ENCODE results near the gene SIDT1. TPM values are rescaled to one million over a fixed set of nuclear protein-coding genes. Genes with fewer than 3 reads are reported as not detected.

SIDT1 gene
- 15.0 TPM for polyA plus RNA-seq (2013)

- CTCF ChIA-PET, result interaction anchor here (1.0 to 1.4 kb wide), 2 partner anchors 16 to 36 kb away, joined by 3 to 4 read pairs; no protein-coding TSS in a partner anchor
- WGBS (ENCODE audit: insufficient coverage), result 5% methylated on average over 12 of the region's 18 CpGs
- Histone ChIP-seq H3K27ac (ENCODE audit: insufficient read depth in 1 of 2, low read depth in 1 of 2, low read length in 2 of 2, poor library complexity in 1 of 2, severe bottlenecking in 2 of 2) (peak within 1 kb of the TSS; percentile 60 to 77), H3K4me3 (ENCODE audit: control insufficient read depth in 1 of 7, extremely low read depth in 1 of 7, insufficient read depth in 4 of 7, low read depth in 2 of 7, low read length in 6 of 7) (peak within 1 kb of the TSS; percentile 51 to 93 (median 83)), H3K36me3 (ENCODE audit: control insufficient read depth in 4 of 4, insufficient read depth in 4 of 4, low read length in 3 of 4) (no peaks in the 10 kb centered on the region), H3K4me1 (ENCODE audit: control extremely low read depth in 1 of 4, control insufficient read depth in 4 of 4, insufficient read depth in 4 of 4, low read length in 3 of 4) (peaks cover 26 to 40% (median 33%) of the 10 kb centered on the region in 4 experiments), H3K27me3 (replicated peaks in 2 of 5; ENCODE audit: control insufficient read depth in 4 of 5, insufficient read depth in 5 of 5, low read length in 4 of 5) (no peaks in the 10 kb centered on the region), H3K9me3 (ENCODE audit: control extremely low read depth in 1 of 5, control insufficient read depth in 4 of 5, insufficient read depth in 2 of 5, low read depth in 1 of 5, low read length in 4 of 5) (no peaks in the 10 kb centered on the region)
- DNase-seq, result peak; percentile 72 to 89 (median 82)
- POLR2A ChIA-PET, result interaction anchor here (1.9 kb wide), 1 partner anchor 17 kb away, joined by 7 read pairs; the partner anchor contains the start of gene SPICE1
These were observed at the start of gene SIDT1 for GRCh38 chr3:113531826-113532697. SIDT1 (plus strand) TSS chr3:113532555; CDS start chr3:113533022, 467 bp downstream.

GRCh38 chr3:113485161-113485609 lies 47.2 kb upstream of the SIDT1 start:
- Histone ChIP-seq H3K27me3 (replicated peaks in 2 of 5; ENCODE audit: control insufficient read depth in 4 of 5, insufficient read depth in 5 of 5, low read length in 4 of 5) (no peaks in the 10 kb centered on the region), H3K27ac (ENCODE audit: insufficient read depth in 1 of 2, low read depth in 1 of 2, low read length in 2 of 2, poor library complexity in 1 of 2, severe bottlenecking in 2 of 2) (no peak overlapping the region), H3K4me3 (ENCODE audit: control insufficient read depth in 1 of 7, extremely low read depth in 1 of 7, insufficient read depth in 4 of 7, low read depth in 2 of 7, low read length in 6 of 7) (no peak overlapping the region), H3K9me3 (ENCODE audit: control extremely low read depth in 1 of 5, control insufficient read depth in 4 of 5, insufficient read depth in 2 of 5, low read depth in 1 of 5, low read length in 4 of 5) (no peaks in the 10 kb centered on the region), H3K36me3 (ENCODE audit: control insufficient read depth in 4 of 4, insufficient read depth in 4 of 4, low read length in 3 of 4) (peaks cover 0 to 23% (median 6%) of the 10 kb centered on the region in 4 experiments), H3K4me1 (ENCODE audit: control extremely low read depth in 1 of 4, control insufficient read depth in 4 of 4, insufficient read depth in 4 of 4, low read length in 3 of 4) (no peaks in the 10 kb centered on the region)
- CTCF ChIA-PET, result interaction anchor here (0.7 kb wide), 1 partner anchor 8 kb away, joined by 3 read pairs; no protein-coding TSS in a partner anchor
- DNase-seq, result no peak
- 93% methylated on average over 3 of the region's 8 CpGs for WGBS (ENCODE audit: insufficient coverage)
- POLR2A ChIA-PET, result no interaction called here

- ChIA-PET CTCF (interaction anchor here (0.6 to 5.0 kb wide), 17 partner anchors 9 to 417 kb away, joined by 3 to 108 read pairs (median 4); partner anchors contain the start of gene SPICE1), POLR2A (no interaction called here)
- Histone ChIP-seq H3K27ac (ENCODE audit: insufficient read depth in 1 of 2, low read depth in 1 of 2, low read length in 2 of 2, poor library complexity in 1 of 2, severe bottlenecking in 2 of 2) (no peak overlapping the region), H3K9me3 (ENCODE audit: control extremely low read depth in 1 of 5, control insufficient read depth in 4 of 5, insufficient read depth in 2 of 5, low read depth in 1 of 5, low read length in 4 of 5) (no peaks in the 10 kb centered on the region), H3K4me3 (ENCODE audit: control insufficient read depth in 1 of 7, extremely low read depth in 1 of 7, insufficient read depth in 4 of 7, low read depth in 2 of 7, low read length in 6 of 7) (no peak overlapping the region), H3K4me1 (ENCODE audit: control extremely low read depth in 1 of 4, control insufficient read depth in 4 of 4, insufficient read depth in 4 of 4, low read length in 3 of 4) (no peaks in the 10 kb centered on the region), H3K36me3 (ENCODE audit: control insufficient read depth in 4 of 4, insufficient read depth in 4 of 4, low read length in 3 of 4) (peaks cover 6 to 16% (median 11%) of the 10 kb centered on the region in 4 experiments), H3K27me3 (replicated peaks in 2 of 5; ENCODE audit: control insufficient read depth in 4 of 5, insufficient read depth in 5 of 5, low read length in 4 of 5) (no peaks in the 10 kb centered on the region)
- peak; percentile 67 to 72 (median 70) for DNase-seq
- 11% methylated on average over 1 of the region's 2 CpGs for WGBS (ENCODE audit: insufficient coverage)
These were observed 37.3 kb upstream of the SIDT1 start for GRCh38 chr3:113495035-113495434.

- ChIA-PET CTCF (interaction anchor here (0.9 to 5.0 kb wide), 15 partner anchors 9 to 416 kb away, joined by 3 to 108 read pairs (median 5); partner anchors contain the start of gene SPICE1), POLR2A (interaction anchor here (0.7 kb wide), 1 partner anchor 248 kb away, joined by 3 read pairs; no protein-coding TSS in a partner anchor)
- peaks cover 0 to 4% (median 2%) of the 10 kb centered on the region in 4 experiments for H3K4me1 ChIP-seq (ENCODE audit: control extremely low read depth in 1 of 4, control insufficient read depth in 4 of 4, insufficient read depth in 4 of 4, low read length in 3 of 4)
- no peaks in the 10 kb centered on the region for H3K9me3 ChIP-seq (ENCODE audit: control extremely low read depth in 1 of 5, control insufficient read depth in 4 of 5, insufficient read depth in 2 of 5, low read depth in 1 of 5, low read length in 4 of 5)
- H3K36me3 ChIP-seq (ENCODE audit: control insufficient read depth in 4 of 4, insufficient read depth in 4 of 4, low read length in 3 of 4), result peaks cover 6 to 14% (median 9%) of the 10 kb centered on the region in 4 experiments
- no peak overlapping the region for H3K27ac ChIP-seq (ENCODE audit: insufficient read depth in 1 of 2, low read depth in 1 of 2, low read length in 2 of 2, poor library complexity in 1 of 2, severe bottlenecking in 2 of 2)
- H3K27me3 ChIP-seq (replicated peaks in 2 of 5; ENCODE audit: control insufficient read depth in 4 of 5, insufficient read depth in 5 of 5, low read length in 4 of 5), result no peaks in the 10 kb centered on the region
- H3K4me3 ChIP-seq (ENCODE audit: control insufficient read depth in 1 of 7, extremely low read depth in 1 of 7, insufficient read depth in 4 of 7, low read depth in 2 of 7, low read length in 6 of 7), result no peak overlapping the region
- DNase-seq, result no peak
These were observed 35.4 kb upstream of the SIDT1 start for GRCh38 chr3:113496924-113497323.

GRCh38 chr3:113498221-113499005 lies 33.9 kb upstream of the SIDT1 start:
- H3K4me3 ChIP-seq (ENCODE audit: control insufficient read depth in 1 of 7, extremely low read depth in 1 of 7, insufficient read depth in 4 of 7, low read depth in 2 of 7, low read length in 6 of 7), result no peak overlapping the region
- H3K27ac ChIP-seq (ENCODE audit: insufficient read depth in 1 of 2, low read depth in 1 of 2, low read length in 2 of 2, poor library complexity in 1 of 2, severe bottlenecking in 2 of 2), result no peak overlapping the region
- peaks cover 0 to 15% (median 6%) of the 10 kb centered on the region in 4 experiments for H3K36me3 ChIP-seq (ENCODE audit: control insufficient read depth in 4 of 4, insufficient read depth in 4 of 4, low read length in 3 of 4)
- CTCF ChIA-PET, result interaction anchor here (0.7 to 5.0 kb wide), 12 partner anchors 10 to 487 kb away, joined by 3 to 108 read pairs (median 4); partner anchors contain the start of gene SPICE1
- POLR2A ChIA-PET, result no interaction called here
- H3K9me3 ChIP-seq (ENCODE audit: control extremely low read depth in 1 of 5, control insufficient read depth in 4 of 5, insufficient read depth in 2 of 5, low read depth in 1 of 5, low read length in 4 of 5), result no peaks in the 10 kb centered on the region
- peaks cover 0 to 4% (median 2%) of the 10 kb centered on the region in 4 experiments for H3K4me1 ChIP-seq (ENCODE audit: control extremely low read depth in 1 of 4, control insufficient read depth in 4 of 4, insufficient read depth in 4 of 4, low read length in 3 of 4)
- no peak for DNase-seq
- 100% methylated on average over 2 of the region's 5 CpGs for WGBS (ENCODE audit: insufficient coverage)
- H3K27me3 ChIP-seq (replicated peaks in 2 of 5; ENCODE audit: control insufficient read depth in 4 of 5, insufficient read depth in 5 of 5, low read length in 4 of 5), result no peaks in the 10 kb centered on the region

- peaks cover 0 to 4% (median 2%) of the 10 kb centered on the region in 4 experiments for H3K4me1 ChIP-seq (ENCODE audit: control extremely low read depth in 1 of 4, control insufficient read depth in 4 of 4, insufficient read depth in 4 of 4, low read length in 3 of 4)
- ChIA-PET POLR2A (no interaction called here), CTCF (interaction anchor here (1.2 to 5.0 kb wide), 7 partner anchors 11 to 129 kb away, joined by 4 to 108 read pairs (median 22); partner anchors contain the start of gene SPICE1)
- H3K9me3 ChIP-seq (ENCODE audit: control extremely low read depth in 1 of 5, control insufficient read depth in 4 of 5, insufficient read depth in 2 of 5, low read depth in 1 of 5, low read length in 4 of 5), result no peaks in the 10 kb centered on the region
- no peak for DNase-seq
- H3K4me3 ChIP-seq (ENCODE audit: control insufficient read depth in 1 of 7, extremely low read depth in 1 of 7, insufficient read depth in 4 of 7, low read depth in 2 of 7, low read length in 6 of 7), result no peak overlapping the region
- H3K27ac ChIP-seq (ENCODE audit: insufficient read depth in 1 of 2, low read depth in 1 of 2, low read length in 2 of 2, poor library complexity in 1 of 2, severe bottlenecking in 2 of 2), result no peak overlapping the region
- H3K36me3 ChIP-seq (ENCODE audit: control insufficient read depth in 4 of 4, insufficient read depth in 4 of 4, low read length in 3 of 4), result peaks cover 0 to 15% (median 6%) of the 10 kb centered on the region in 4 experiments
- no peaks in the 10 kb centered on the region for H3K27me3 ChIP-seq (replicated peaks in 2 of 5; ENCODE audit: control insufficient read depth in 4 of 5, insufficient read depth in 5 of 5, low read length in 4 of 5)
- 100% methylated on average over 1 of the region's 1 CpG for WGBS (ENCODE audit: insufficient coverage)
These were observed 33.3 kb upstream of the SIDT1 start for GRCh38 chr3:113499081-113499480.
